ENCODE results near the gene PLD1.
"Not testable (repeated sequence)": the region's sequence is repeated elsewhere in the genome, so short reads cannot be mapped to it uniquely, and the experiment has no call there.

The PLD1 gene

GRCh38 chr3:171748064-171748924 is 62.0 kb downstream of the PLD1 start:
- TF ChIP-seq CTCF (IDR thresholded peaks at IDR 0.05; ENCODE audit: low read depth, low read length): no peak
- H3K36me3 ChIP-seq: no peaks in the 10 kb centered on the region
- H3K4me1 ChIP-seq: no peaks in the 10 kb centered on the region
- H3K9me3 ChIP-seq: no peaks in the 10 kb centered on the region
- no peaks in the 10 kb centered on the region for H3K27me3 ChIP-seq
- DNase-seq: no peak
- no peak overlapping the region for H3K4me3 ChIP-seq (ENCODE audit: low read depth, low read length)

- DNase-seq: no peak
Observed at GRCh38 chr3:171747223-171747920, 62.9 kb downstream of the PLD1 start.

GRCh38 chr3:171746320-171747222 is 63.7 kb downstream of the PLD1 start:
- not testable (repeated sequence) for H3K4me1 ChIP-seq; H3K4me3 ChIP-seq (ENCODE audit: low read depth, low read length); H3K9me3 ChIP-seq; H3K27me3 ChIP-seq; DNase-seq; H3K36me3 ChIP-seq

More at GRCh38 chr3:171747223-171747920, 62.9 kb downstream of the PLD1 start:
- TF ChIP-seq CTCF (IDR thresholded peaks at IDR 0.05; ENCODE audit: low read depth, low read length): no peak
- Histone ChIP-seq H3K9me3 (no peaks in the 10 kb centered on the region), H3K36me3 (no peaks in the 10 kb centered on the region), H3K4me3 (ENCODE audit: low read depth, low read length) (no peak overlapping the region), H3K27me3 (no peaks in the 10 kb centered on the region), H3K4me1 (no peaks in the 10 kb centered on the region)

GRCh38 chr3:171745577-171746319 is 64.5 kb downstream of the PLD1 start:
- no peak overlapping the region for H3K4me3 ChIP-seq (ENCODE audit: low read depth, low read length)
- no peaks in the 10 kb centered on the region for H3K9me3 ChIP-seq
- no peak for DNase-seq
- no peaks in the 10 kb centered on the region for H3K27me3 ChIP-seq
- no peaks in the 10 kb centered on the region for H3K36me3 ChIP-seq
- H3K4me1 ChIP-seq: peaks cover 6% of the 10 kb centered on the region
- TF ChIP-seq CTCF (IDR thresholded peaks at IDR 0.05; ENCODE audit: low read depth, low read length): no peak

GRCh38 chr3:171744158-171744741 is 66.0 kb downstream of the PLD1 start:
- Histone ChIP-seq H3K27me3 (no peaks in the 10 kb centered on the region), H3K36me3 (no peaks in the 10 kb centered on the region), H3K4me1 (peaks cover 15% of the 10 kb centered on the region), H3K9me3 (no peaks in the 10 kb centered on the region), H3K4me3 (ENCODE audit: low read depth, low read length) (no peak overlapping the region)
- DNase-seq: no peak
- TF ChIP-seq CTCF (IDR thresholded peaks at IDR 0.05; ENCODE audit: low read depth, low read length): no peak

All from BE2C (cell line).